Measurements from ENCODE around the gene ZC3H18. TPM values are rescaled to one million over a fixed set of nuclear protein-coding genes. Genes with fewer than 3 reads are reported as not detected.

The ZC3H18 gene
- total and polyA plus RNA-seq, 2 donors from 2014 or later, result 11.4 to 38.2 TPM

GRCh38 chr16:88528902-88529318 is 41.3 kb upstream of the ZC3H18 start:
- H3K36me3 ChIP-seq (ENCODE audit: control insufficient read depth in 2 of 3, insufficient read depth in 3 of 3, low read length in 3 of 3), result no peaks in the 10 kb centered on the region
- H3K27ac ChIP-seq (ENCODE audit: low read depth in 2 of 2, low read length in 2 of 2), result no peak overlapping the region
- intact Hi-C loops (cut with DNase I), result loop anchor here (5.0 kb wide), 1 partner anchor 82 kb away; no protein-coding TSS in a partner anchor
- no peak overlapping the region for H3K4me3 ChIP-seq (ENCODE audit: low read length in 3 of 3)
- no peak overlapping the region for H3K9ac ChIP-seq (ENCODE audit: low read length in 3 of 3)
- no peaks in the 10 kb centered on the region for H3K9me3 ChIP-seq (ENCODE audit: control insufficient read depth in 2 of 3, insufficient read depth in 1 of 3, low read length in 3 of 3)
- peaks cover 0 to 19% (median 3%) of the 10 kb centered on the region in 3 donors for H3K4me1 ChIP-seq (ENCODE audit: control insufficient read depth in 2 of 3, insufficient read depth in 2 of 3, low read depth in 1 of 3, low read length in 3 of 3)
- no peaks in the 10 kb centered on the region for H3K27me3 ChIP-seq (ENCODE audit: control insufficient read depth, insufficient read depth, low read length)
- DNase-seq (peak in 1 of 5 donors; percentile 56), FAIRE-seq (no peak)
- TF ChIP-seq, protein P1, sequence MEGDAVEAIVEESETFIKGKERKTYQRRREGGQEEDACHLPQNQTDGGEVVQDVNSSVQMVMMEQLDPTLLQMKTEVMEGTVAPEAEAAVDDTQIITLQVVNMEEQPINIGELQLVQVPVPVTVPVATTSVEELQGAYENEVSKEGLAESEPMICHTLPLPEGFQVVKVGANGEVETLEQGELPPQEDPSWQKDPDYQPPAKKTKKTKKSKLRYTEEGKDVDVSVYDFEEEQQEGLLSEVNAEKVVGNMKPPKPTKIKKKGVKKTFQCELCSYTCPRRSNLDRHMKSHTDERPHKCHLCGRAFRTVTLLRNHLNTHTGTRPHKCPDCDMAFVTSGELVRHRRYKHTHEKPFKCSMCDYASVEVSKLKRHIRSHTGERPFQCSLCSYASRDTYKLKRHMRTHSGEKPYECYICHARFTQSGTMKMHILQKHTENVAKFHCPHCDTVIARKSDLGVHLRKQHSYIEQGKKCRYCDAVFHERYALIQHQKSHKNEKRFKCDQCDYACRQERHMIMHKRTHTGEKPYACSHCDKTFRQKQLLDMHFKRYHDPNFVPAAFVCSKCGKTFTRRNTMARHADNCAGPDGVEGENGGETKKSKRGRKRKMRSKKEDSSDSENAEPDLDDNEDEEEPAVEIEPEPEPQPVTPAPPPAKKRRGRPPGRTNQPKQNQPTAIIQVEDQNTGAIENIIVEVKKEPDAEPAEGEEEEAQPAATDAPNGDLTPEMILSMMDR (IDR thresholded peaks at IDR 0.05; ENCODE audit: borderline replicate concordance, extremely low read depth, insufficient read depth), result no peak

- H3K4me1 ChIP-seq (ENCODE audit: control insufficient read depth in 2 of 3, insufficient read depth in 2 of 3, low read depth in 1 of 3, low read length in 3 of 3), result peaks cover 0 to 16% (median 3%) of the 10 kb centered on the region in 3 donors
- H3K4me3 ChIP-seq (ENCODE audit: low read length in 3 of 3), result no peak overlapping the region
- no peaks in the 10 kb centered on the region for H3K27me3 ChIP-seq (ENCODE audit: control insufficient read depth, insufficient read depth, low read length)
- FAIRE-seq (no peak), DNase-seq (peak in 1 of 5 donors; percentile 73)
- no peaks in the 10 kb centered on the region for H3K9me3 ChIP-seq (ENCODE audit: control insufficient read depth in 2 of 3, insufficient read depth in 1 of 3, low read length in 3 of 3)
- TF ChIP-seq, protein P1 (IDR thresholded peaks at IDR 0.05; ENCODE audit: borderline replicate concordance, extremely low read depth, insufficient read depth), result no peak
- intact Hi-C loops (cut with DNase I), result loop anchor here (5.0 kb wide), 1 partner anchor 82 kb away; no protein-coding TSS in a partner anchor
- no peak overlapping the region for H3K27ac ChIP-seq (ENCODE audit: low read depth in 2 of 2, low read length in 2 of 2)
- H3K36me3 ChIP-seq (ENCODE audit: control insufficient read depth in 2 of 3, insufficient read depth in 3 of 3, low read length in 3 of 3), result no peaks in the 10 kb centered on the region
- no peak overlapping the region for H3K9ac ChIP-seq (ENCODE audit: low read length in 3 of 3)
Observed at GRCh38 chr16:88529596-88529995, 40.6 kb upstream of the ZC3H18 start.

DNA sequence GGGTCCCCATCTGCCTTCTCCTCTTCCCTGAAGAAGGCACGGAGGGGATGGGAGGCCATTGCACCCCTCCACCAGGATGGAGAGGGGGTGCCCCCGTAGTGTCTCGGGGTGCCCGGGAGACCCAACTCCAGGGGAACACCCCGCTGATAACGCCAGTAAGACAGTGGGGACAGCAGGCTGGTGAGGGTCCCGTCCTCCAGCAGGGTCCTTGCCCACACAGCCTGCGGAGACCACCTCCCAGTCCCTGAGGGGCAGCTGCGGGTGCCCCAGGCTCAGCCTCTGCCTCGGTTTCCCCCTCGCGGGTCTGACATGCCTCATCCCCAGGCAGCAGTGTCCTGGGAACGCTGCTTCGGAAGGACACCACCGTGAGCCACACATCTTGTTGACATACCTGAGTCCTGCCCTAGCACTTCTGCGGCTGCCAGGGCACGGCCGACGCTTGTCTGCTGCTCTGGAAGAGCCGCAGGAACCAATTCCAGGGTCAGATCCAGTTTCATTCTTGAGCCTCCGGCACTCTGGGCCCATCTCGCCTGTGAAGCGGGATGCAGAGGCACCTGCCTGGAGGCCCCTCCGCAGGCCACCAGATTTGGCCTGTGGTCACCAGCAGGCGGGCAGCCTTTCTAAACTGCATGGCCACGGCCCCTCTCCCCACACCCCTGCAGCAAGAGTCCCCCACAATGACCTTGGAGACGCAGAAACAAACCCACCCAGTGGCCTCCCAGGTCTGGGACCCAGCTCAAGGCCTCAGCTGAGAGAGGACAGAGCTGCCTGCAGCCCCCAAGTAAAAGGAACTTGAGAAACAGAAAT is 39.9 kb upstream of the ZC3H18 start:
- FAIRE-seq (no peak), DNase-seq (peak in 2 of 5 donors; percentile 51 to 73)
- Histone ChIP-seq H3K36me3 (ENCODE audit: control insufficient read depth in 2 of 3, insufficient read depth in 3 of 3, low read length in 3 of 3) (no peaks in the 10 kb centered on the region), H3K4me1 (ENCODE audit: control insufficient read depth in 2 of 3, insufficient read depth in 2 of 3, low read depth in 1 of 3, low read length in 3 of 3) (peaks cover 0 to 18% (median 3%) of the 10 kb centered on the region in 3 donors), H3K27ac (ENCODE audit: low read depth in 2 of 2, low read length in 2 of 2) (no peak overlapping the region), H3K9me3 (ENCODE audit: control insufficient read depth in 2 of 3, insufficient read depth in 1 of 3, low read length in 3 of 3) (no peaks in the 10 kb centered on the region), H3K27me3 (ENCODE audit: control insufficient read depth, insufficient read depth, low read length) (no peaks in the 10 kb centered on the region), H3K4me3 (ENCODE audit: low read length in 3 of 3) (no peak overlapping the region), H3K9ac (ENCODE audit: low read length in 3 of 3) (no peak overlapping the region)
- TF ChIP-seq, protein P1 (IDR thresholded peaks at IDR 0.05; ENCODE audit: borderline replicate concordance, extremely low read depth, insufficient read depth), result no peak
- intact Hi-C loops (cut with DNase I), result no loop called here

All from kidney (tissue), 14 donors.